GM11168 (cell line): ENCODE results near the gene SPI1.

ENCODE experiments used
- in situ Hi-C: fragments of 300-500 bp; cut with MboI; formaldehyde crosslinking; loops from one replicate; pipeline ENCODE4 v1.12.0; 2022; ENCODE audit warnings: low sequenced_read_pairs; ENCODE audit not compliant: unreplicated experiment

Gene SPI1

GRCh38 chr11:47360341-47360740 is 18.0 kb downstream of the SPI1 start:
- in situ Hi-C loops, result no loop called here

- in situ Hi-C loops, result no loop called here
Observed at GRCh38 chr11:47359586-47359985, 18.8 kb downstream of the SPI1 start.

- in situ Hi-C loops, result no loop called here
Observed at GRCh38 chr11:47359162-47359561, 19.2 kb downstream of the SPI1 start.

GRCh38 chr11:47358731-47359051 is 19.7 kb downstream of the SPI1 start:
- in situ Hi-C loops, result no loop called here

GRCh38 chr11:47357985-47358730 is 20.2 kb downstream of the SPI1 start:
- in situ Hi-C loops, result no loop called here

- in situ Hi-C loops, result no loop called here
Observed at GRCh38 chr11:47356998-47357329, 21.4 kb downstream of the SPI1 start.

- in situ Hi-C loops, result no loop called here
Observed at GRCh38 chr11:47356129-47356997, 22.0 kb downstream of the SPI1 start.

- in situ Hi-C loops, result no loop called here
Observed at GRCh38 chr11:47355283-47356128, 22.8 kb downstream of the SPI1 start.

- in situ Hi-C loops, result no loop called here
Observed at GRCh38 chr11:47354913-47355282, 23.4 kb downstream of the SPI1 start.

- in situ Hi-C loops, result no loop called here
Observed at GRCh38 chr11:47353978-47354774, 24.2 kb downstream of the SPI1 start.

- in situ Hi-C loops, result no loop called here
Observed at GRCh38 chr11:47352556-47352955, 25.8 kb downstream of the SPI1 start, which contains the start of gene MYBPC3. TSS of gene MYBPC3 (minus strand) at chr11:47352702. CDS start at chr11:47352647, 55 bp downstream.

- in situ Hi-C loops, result no loop called here
Observed at GRCh38 chr11:47351156-47352126, 26.9 kb downstream of the SPI1 start.

GRCh38 chr11:47350315-47350714 is 28.0 kb downstream of the SPI1 start:
- in situ Hi-C loops, result no loop called here

- in situ Hi-C loops, result no loop called here
Observed at GRCh38 chr11:47349521-47350095, 28.7 kb downstream of the SPI1 start.

- in situ Hi-C loops, result no loop called here
Observed at GRCh38 chr11:47348859-47349258, 29.5 kb downstream of the SPI1 start.

GRCh38 chr11:47348131-47348802 is 30.1 kb downstream of the SPI1 start:
- in situ Hi-C loops, result no loop called here

- in situ Hi-C loops, result no loop called here
Observed at GRCh38 chr11:47347137-47347536, 31.2 kb downstream of the SPI1 start.
